ENCODE measurements around the gene ZBTB21. TPM values are rescaled to one million over a fixed set of nuclear protein-coding genes. Genes with fewer than 3 reads are reported as not detected.

ZBTB21 gene
- total and polyA plus RNA-seq, 2 of the 8 experiments (the other 6 are each of a cell fraction or from before 2014, with no cell fraction given) = 3.9 to 17.8 TPM

- no peaks in the 10 kb centered on the region for H3K36me3 ChIP-seq (ENCODE audit: control insufficient read depth in 2 of 4, insufficient read depth in 4 of 4, low read length in 3 of 4)
- no peaks in the 10 kb centered on the region; a peak in 1 of 7 replicates for H3K4me1 ChIP-seq (replicated peaks in 1 of 4; ENCODE audit: control insufficient read depth in 3 of 4, insufficient read depth in 4 of 4, low read length in 3 of 4)
- DNase-seq (ENCODE audit: low read depth in 1 of 2, low spot score in 2 of 2) (no peak), FAIRE-seq (no peak)
- peaks cover 10% of the 10 kb centered on the region; the same call in 1 of the 2 replicates for H3K23me2 ChIP-seq (ENCODE audit: low read depth, low read length)
- no peak overlapping the region for H3K9ac ChIP-seq (replicated peaks in 1 of 4; ENCODE audit: extremely low read depth in 1 of 4, low read depth in 3 of 4, low read length in 3 of 4)
- no peak overlapping the region for H3K18ac ChIP-seq (ENCODE audit: extremely low read depth, low read length)
- H3K4me3 ChIP-seq (ENCODE audit: extremely low read depth in 1 of 4, insufficient read depth in 2 of 4, low read depth in 3 of 4, low read length in 4 of 4) = no peak overlapping the region
- H3K79me1 ChIP-seq (ENCODE audit: low read depth, low read length) = no peaks in the 10 kb centered on the region
- H3K27ac ChIP-seq (ENCODE audit: low read depth, low read length) = no peak overlapping the region
- peaks cover 0 to 7% of the 10 kb centered on the region in 2 experiments for H4K20me1 ChIP-seq (replicated peaks in 1 of 2; ENCODE audit: control insufficient read depth in 1 of 2, insufficient read depth in 2 of 2, low read length in 2 of 2)
- no peak overlapping the region for H2BK5ac ChIP-seq (ENCODE audit: low read depth, low read length)
- TF ChIP-seq BCL11A (IDR thresholded peaks at IDR 0.05; ENCODE audit: low read depth in 2 of 2, low read length in 2 of 2) (no peak), SIRT6 (IDR thresholded peaks at IDR 0.05; ENCODE audit: low read length) (no peak), CEBPB (IDR thresholded peaks at IDR 0.05; ENCODE audit: low read depth, low read length) (no peak), SP2 (IDR thresholded peaks at IDR 0.05; ENCODE audit: low read length) (no peak), BACH1 (IDR thresholded peaks at IDR 0.05; ENCODE audit: low read length) (no peak), RNF2 (IDR thresholded peaks at IDR 0.05; ENCODE audit: borderline replicate concordance, low read depth, low read length, missing control alignments, poor library complexity, severe bottlenecking) (no peak), EZH2 (IDR thresholded peaks at IDR 0.05; ENCODE audit: low read depth, low read length, severe bottlenecking) (no peak), SUZ12 (IDR thresholded peaks at IDR 0.05; ENCODE audit: low read length) (no peak), CHD2 (IDR thresholded peaks at IDR 0.05; ENCODE audit: low read length) (no peak), JUN (IDR thresholded peaks at IDR 0.05; ENCODE audit: low read depth, low read length) (no peak)
- TF ChIP-seq, protein P1, sequence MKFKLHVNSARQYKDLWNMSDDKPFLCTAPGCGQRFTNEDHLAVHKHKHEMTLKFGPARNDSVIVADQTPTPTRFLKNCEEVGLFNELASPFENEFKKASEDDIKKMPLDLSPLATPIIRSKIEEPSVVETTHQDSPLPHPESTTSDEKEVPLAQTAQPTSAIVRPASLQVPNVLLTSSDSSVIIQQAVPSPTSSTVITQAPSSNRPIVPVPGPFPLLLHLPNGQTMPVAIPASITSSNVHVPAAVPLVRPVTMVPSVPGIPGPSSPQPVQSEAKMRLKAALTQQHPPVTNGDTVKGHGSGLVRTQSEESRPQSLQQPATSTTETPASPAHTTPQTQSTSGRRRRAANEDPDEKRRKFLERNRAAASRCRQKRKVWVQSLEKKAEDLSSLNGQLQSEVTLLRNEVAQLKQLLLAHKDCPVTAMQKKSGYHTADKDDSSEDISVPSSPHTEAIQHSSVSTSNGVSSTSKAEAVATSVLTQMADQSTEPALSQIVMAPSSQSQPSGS (IDR thresholded peaks at IDR 0.05; ENCODE audit: low read length) = no peak
- H3K4ac ChIP-seq (replicated peaks; ENCODE audit: insufficient read length, low read depth, low read length) = no peak overlapping the region
- no peaks in the 10 kb centered on the region; a peak in 1 of 7 replicates for H3K27me3 ChIP-seq (replicated peaks in 1 of 4; ENCODE audit: control insufficient read depth in 3 of 4, extremely low read depth in 1 of 4, insufficient read depth in 3 of 4, low read length in 3 of 4)
- H2AFZ ChIP-seq (ENCODE audit: low read length) = no peak overlapping the region
- peak overlapping the region; percentile 99 for H3K56ac ChIP-seq (replicated peaks; ENCODE audit: insufficient read length, low read depth, low read length)
- no peaks in the 10 kb centered on the region for H3K79me2 ChIP-seq (ENCODE audit: control insufficient read depth in 1 of 2, insufficient read depth in 2 of 2, low read length in 2 of 2)
- H4K8ac ChIP-seq (ENCODE audit: extremely low read depth, insufficient read depth, low read length) = no peak overlapping the region
- WGBS, 2 experiments (ENCODE audit: extremely low coverage in 1 of 2, insufficient coverage in 1 of 2, insufficient read length in 1 of 2, insufficient replicate concordance in 2 of 2, low coverage in 1 of 2, low lambda C conversion rate in 2 of 2, missing lambda C conversion rate in 1 of 2) = 90% methylated on average over 22 of the region's 26 CpGs; no CpG with 5 or more reads in 1 of the 2 experiments
- H2AK5ac ChIP-seq (ENCODE audit: low read depth, low read length) = no peak overlapping the region; the same call in 1 of the 2 replicates
- H3K14ac ChIP-seq (ENCODE audit: insufficient read length) = no peak overlapping the region
- H4K91ac ChIP-seq (replicated peaks; ENCODE audit: insufficient read length, low read length) = no peak overlapping the region
- ChIA-PET CTCF (ENCODE audit: partially characterized antibody) (no interaction called here), POLR2A (ENCODE audit: partially characterized antibody) (no interaction called here)
- no peak overlapping the region for H2BK20ac ChIP-seq (ENCODE audit: low read length)
- no peak overlapping the region for H3K4me2 ChIP-seq (ENCODE audit: insufficient read depth in 1 of 2, low read depth in 2 of 2, low read length in 2 of 2)
- H2BK15ac ChIP-seq (ENCODE audit: low read length) = no peak overlapping the region
- no peak overlapping the region for H3K23ac ChIP-seq (ENCODE audit: insufficient read length)
- H2BK12ac ChIP-seq (ENCODE audit: low read depth, low read length) = no peak overlapping the region
- H2BK120ac ChIP-seq (replicated peaks; ENCODE audit: low read depth, low read length) = no peak overlapping the region
- H3K9me3 ChIP-seq (ENCODE audit: insufficient read depth in 2 of 2, low read depth in 1 of 2, low read length in 1 of 2) = no peaks in the 10 kb centered on the region
- H4K5ac ChIP-seq (ENCODE audit: insufficient read length, low read depth, low read length) = no peak overlapping the region
Measured at GRCh38 chr21:42027822-42028765, 17.9 kb upstream of the ZBTB21 start.
